ENCODE measurements around the gene MYOC. TPM values are rescaled to one million over a fixed set of nuclear protein-coding genes. Genes with fewer than 3 reads are reported as not detected.
"Not testable (repeated sequence)": the region's sequence is repeated elsewhere in the genome, so short reads cannot be mapped to it uniquely, and the experiment has no call there.

Gene MYOC
- total RNA-seq, 4 donors from 2014 or later = 0.31 to 19.1 (median 3.6) TPM

DNA sequence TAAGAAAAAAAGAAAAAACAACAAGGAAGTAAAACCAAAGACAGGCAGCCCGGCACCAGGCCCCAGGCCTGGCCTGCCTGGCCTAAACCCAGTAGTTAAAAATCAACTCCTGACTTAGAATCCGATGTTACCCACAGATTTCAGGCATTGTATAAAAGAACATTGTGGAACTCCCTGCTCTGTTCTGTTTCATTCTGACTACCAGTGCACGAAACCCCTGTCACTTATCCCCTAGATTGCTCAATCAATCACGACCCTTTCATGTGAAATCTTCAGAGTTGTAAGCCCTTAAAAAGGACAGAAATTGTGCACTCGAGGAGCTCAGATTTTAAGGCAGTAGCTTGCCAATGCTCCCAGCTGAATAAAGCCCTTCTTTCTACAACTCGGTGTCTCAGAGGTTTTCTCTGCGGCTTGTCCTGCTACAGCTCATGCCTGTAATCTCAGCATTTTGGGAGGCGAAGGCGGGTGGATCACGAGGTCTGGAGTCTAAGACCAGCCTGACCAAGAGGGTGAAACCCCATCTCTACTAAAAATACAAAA lies 46.0 kb downstream of the MYOC start:
- Histone ChIP-seq H3K36me3 (no peaks in the 10 kb centered on the region), H3K27ac (peak overlapping the region in 1 of 4 donors; percentile 54), H3K9me3 (no peaks in the 10 kb centered on the region), H3K4me3 (no peak overlapping the region), H3K4me1 (peaks cover 0 to 14% (median 3%) of the 10 kb centered on the region in 3 donors), H3K27me3 (no peaks in the 10 kb centered on the region)
- intact Hi-C loops (cut with DNase I) = no loop called here
- 56 to 62% methylated on average over 7 to 8 of the region's 10 CpGs for WGBS, 2 donors
- no peak for DNase-seq
- TF ChIP-seq POLR2A (IDR thresholded peaks at IDR 0.05) = no peak

DNA sequence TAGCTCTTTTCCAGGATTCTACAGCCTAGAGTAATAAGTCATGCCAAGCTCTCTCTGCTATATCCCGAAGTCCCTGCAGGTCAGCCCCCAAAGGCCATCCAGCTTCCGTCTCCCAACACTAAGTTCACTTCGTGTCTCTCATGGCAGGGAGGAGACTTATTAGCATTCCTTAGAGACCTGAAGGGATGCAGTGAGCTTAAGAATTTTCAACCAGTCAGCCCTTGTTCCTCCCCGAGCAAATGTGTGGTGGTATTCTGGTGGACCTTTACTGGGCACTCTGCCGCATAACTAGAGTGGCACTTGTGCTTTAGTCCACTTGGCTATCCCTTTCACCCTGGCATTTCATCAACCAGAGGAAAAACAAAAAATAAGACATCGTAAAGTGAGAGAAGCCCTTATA lies 49.4 kb downstream of the MYOC start:
- H3K27me3 ChIP-seq; H3K36me3 ChIP-seq; H3K4me1 ChIP-seq; H3K4me3 ChIP-seq; intact Hi-C loops (cut with DNase I); DNase-seq; H3K9me3 ChIP-seq; H3K27ac ChIP-seq: not testable (repeated sequence)
- WGBS, 2 donors = 80 to 89% methylated on average over 6 of the region's 6 CpGs

DNA sequence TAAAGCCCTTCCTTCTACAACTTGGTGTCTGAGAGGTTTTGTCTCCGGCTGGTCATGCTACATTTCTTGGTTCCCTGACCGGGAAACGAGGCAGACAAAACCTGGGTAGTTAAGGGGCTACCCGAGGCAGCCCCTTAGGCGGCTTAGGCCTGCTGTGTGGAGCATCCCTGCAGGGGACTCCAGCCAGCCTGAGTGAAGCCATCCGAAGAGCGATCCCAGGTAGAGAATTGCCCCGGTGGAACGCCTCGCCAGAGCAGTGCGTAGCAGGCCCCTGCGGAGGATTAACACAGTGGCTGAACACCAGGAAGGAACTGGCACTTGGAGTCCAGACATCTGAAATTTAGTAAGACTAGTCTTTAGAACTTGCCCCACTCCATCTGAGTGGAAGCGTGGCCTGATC lies 51.6 kb downstream of the MYOC start:
- Histone ChIP-seq H3K27me3 (no peaks in the 10 kb centered on the region), H3K27ac (no peak overlapping the region), H3K9me3 (no peaks in the 10 kb centered on the region), H3K4me1 (peaks cover 0 to 4% (median 0%) of the 10 kb centered on the region in 3 donors), H3K36me3 (peaks cover 0 to 8% (median 0%) of the 10 kb centered on the region in 3 donors), H3K4me3 (no peak overlapping the region)
- WGBS, 2 donors = 71 to 90% methylated on average over 3 to 12 of the region's 13 CpGs
- no peak for TF ChIP-seq POLR2A (IDR thresholded peaks at IDR 0.05)
- TF ChIP-seq, protein P1, sequence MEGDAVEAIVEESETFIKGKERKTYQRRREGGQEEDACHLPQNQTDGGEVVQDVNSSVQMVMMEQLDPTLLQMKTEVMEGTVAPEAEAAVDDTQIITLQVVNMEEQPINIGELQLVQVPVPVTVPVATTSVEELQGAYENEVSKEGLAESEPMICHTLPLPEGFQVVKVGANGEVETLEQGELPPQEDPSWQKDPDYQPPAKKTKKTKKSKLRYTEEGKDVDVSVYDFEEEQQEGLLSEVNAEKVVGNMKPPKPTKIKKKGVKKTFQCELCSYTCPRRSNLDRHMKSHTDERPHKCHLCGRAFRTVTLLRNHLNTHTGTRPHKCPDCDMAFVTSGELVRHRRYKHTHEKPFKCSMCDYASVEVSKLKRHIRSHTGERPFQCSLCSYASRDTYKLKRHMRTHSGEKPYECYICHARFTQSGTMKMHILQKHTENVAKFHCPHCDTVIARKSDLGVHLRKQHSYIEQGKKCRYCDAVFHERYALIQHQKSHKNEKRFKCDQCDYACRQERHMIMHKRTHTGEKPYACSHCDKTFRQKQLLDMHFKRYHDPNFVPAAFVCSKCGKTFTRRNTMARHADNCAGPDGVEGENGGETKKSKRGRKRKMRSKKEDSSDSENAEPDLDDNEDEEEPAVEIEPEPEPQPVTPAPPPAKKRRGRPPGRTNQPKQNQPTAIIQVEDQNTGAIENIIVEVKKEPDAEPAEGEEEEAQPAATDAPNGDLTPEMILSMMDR (IDR thresholded peaks at IDR 0.05) = no peak
- no peak for DNase-seq
- intact Hi-C loops (cut with DNase I) = no loop called here

DNA sequence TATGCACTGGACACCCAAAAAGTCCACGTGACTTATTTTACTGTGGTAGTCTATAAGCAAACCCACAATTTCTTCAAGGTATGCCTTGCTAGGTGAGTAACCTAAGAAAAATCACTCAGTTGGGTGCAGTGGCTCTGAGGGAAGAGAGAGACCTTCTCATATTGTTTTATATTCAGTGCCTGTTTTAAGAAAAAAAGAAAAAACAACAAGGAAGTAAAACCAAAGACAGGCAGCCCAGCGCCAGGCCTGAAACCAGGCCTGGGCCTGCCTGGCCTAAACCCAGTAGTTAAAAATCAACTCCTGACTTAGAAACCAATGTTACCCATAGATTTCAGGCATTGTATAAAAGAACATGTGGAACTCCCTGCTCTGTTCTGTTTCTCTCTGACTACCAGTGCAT lies 52.2 kb downstream of the MYOC start:
- H3K4me3 ChIP-seq; H3K9me3 ChIP-seq; DNase-seq; H3K4me1 ChIP-seq; H3K27me3 ChIP-seq; intact Hi-C loops (cut with DNase I): not testable (repeated sequence)
- H3K27ac ChIP-seq = peak overlapping the region in 1 of 4 donors; percentile 30
- 69% methylated on average over 2 of the region's 2 CpGs for WGBS, 2 donors
- peaks cover 0 to 12% (median 0%) of the 10 kb centered on the region in 3 donors for H3K36me3 ChIP-seq

DNA sequence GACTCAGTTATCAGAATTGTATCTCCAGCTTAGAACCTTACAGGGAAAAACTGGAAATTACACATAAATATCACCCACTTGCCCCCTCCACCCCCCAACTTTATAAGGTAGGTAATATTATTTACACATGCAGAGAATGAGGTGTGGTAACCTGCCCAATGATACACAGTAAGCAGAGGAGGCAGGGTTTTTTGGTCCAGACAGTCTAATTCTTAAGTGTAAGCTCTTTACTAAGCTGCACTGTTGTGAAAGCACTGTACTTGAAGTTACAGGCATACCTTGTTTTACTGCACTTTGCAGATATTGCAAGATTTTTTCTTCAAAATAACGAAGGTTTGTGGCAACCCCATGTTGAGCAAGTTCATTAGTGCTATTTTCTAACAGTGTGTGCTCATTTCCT lies 55.3 kb downstream of the MYOC start:
- WGBS, 2 donors = 73 to 79% methylated on average over 1 of the region's 1 CpG
- Histone ChIP-seq H3K4me3 (no peak overlapping the region), H3K36me3 (peaks cover 4 to 43% (median 4%) of the 10 kb centered on the region in 3 donors), H3K4me1 (peaks cover 0 to 4% (median 0%) of the 10 kb centered on the region in 3 donors), H3K27ac (no peak overlapping the region), H3K27me3 (no peaks in the 10 kb centered on the region), H3K9me3 (no peaks in the 10 kb centered on the region)
- DNase-seq = no peak
- TF ChIP-seq, protein P1 (IDR thresholded peaks at IDR 0.05) = no peak
- intact Hi-C loops (cut with DNase I) = no loop called here

DNA sequence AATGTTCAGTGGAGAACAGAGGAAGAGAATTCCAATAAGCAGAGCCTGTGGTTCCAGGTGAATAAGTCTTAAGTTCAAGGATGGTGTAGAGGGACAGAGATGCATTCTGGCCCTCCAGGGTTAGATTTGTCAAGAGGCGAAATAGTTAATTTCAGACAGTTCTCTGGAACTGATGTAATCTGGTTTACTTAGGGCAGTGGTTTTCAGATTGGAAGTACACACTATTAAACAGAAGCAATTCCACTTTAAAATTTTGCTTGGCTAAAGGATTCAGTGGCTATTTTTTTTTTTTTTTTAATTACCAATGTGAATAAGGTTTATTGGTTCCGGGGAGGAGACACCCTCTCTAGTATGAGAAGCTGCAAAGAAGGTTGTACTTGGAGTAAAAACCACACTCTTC lies 55.8 kb downstream of the MYOC start:
- Histone ChIP-seq H3K36me3 (peaks cover 6 to 48% (median 9%) of the 10 kb centered on the region in 3 donors), H3K4me1 (peaks cover 0 to 4% (median 0%) of the 10 kb centered on the region in 3 donors), H3K27ac (no peak overlapping the region), H3K4me3 (no peak overlapping the region), H3K9me3 (no peaks in the 10 kb centered on the region), H3K27me3 (no peaks in the 10 kb centered on the region)
- no peak for DNase-seq
- TF ChIP-seq POLR2A (IDR thresholded peaks at IDR 0.05) = no peak
- TF ChIP-seq, protein P1 (IDR thresholded peaks at IDR 0.05) = no peak
- intact Hi-C loops (cut with DNase I) = no loop called here
- 84 to 100% methylated on average over 2 of the region's 2 CpGs for WGBS, 2 donors

DNA sequence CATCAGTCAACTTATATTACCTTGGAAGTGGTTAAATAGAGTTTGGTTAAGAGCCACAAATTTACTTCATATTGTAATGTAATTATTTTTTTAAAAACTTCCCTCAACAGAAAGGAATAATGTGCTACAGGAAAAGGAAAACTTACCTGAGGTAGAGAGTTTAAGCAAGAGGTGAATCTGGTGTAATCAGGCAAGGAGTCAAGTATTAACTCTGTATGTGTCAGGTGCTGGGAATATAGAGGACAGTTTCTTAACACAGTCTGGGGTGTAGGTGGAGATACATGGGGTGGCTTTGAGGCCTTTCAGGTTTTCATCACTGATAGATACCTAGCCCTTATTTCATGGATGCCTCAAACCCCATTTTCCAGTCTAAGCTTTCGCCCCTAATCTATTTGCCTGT lies 56.4 kb downstream of the MYOC start:
- Histone ChIP-seq H3K27ac (no peak overlapping the region), H3K27me3 (no peaks in the 10 kb centered on the region), H3K4me1 (peaks cover 0 to 4% (median 0%) of the 10 kb centered on the region in 3 donors), H3K36me3 (peaks cover 11 to 54% (median 12%) of the 10 kb centered on the region in 3 donors), H3K9me3 (no peaks in the 10 kb centered on the region), H3K4me3 (no peak overlapping the region)
- DNase-seq = no peak
- TF ChIP-seq POLR2A (IDR thresholded peaks at IDR 0.05) = no peak
- intact Hi-C loops (cut with DNase I) = no loop called here
- 94 to 100% methylated on average over 1 of the region's 1 CpG for WGBS, 2 donors

All from esophagus squamous epithelium (tissue), 5 donors.